ENCODE data around the gene C1orf185. TPM values are rescaled to one million over a fixed set of nuclear protein-coding genes. Genes with fewer than 3 reads are reported as not detected.

C1orf185 gene
- total RNA-seq, 1 experiment from 2014 or later, result not detected

DNA sequence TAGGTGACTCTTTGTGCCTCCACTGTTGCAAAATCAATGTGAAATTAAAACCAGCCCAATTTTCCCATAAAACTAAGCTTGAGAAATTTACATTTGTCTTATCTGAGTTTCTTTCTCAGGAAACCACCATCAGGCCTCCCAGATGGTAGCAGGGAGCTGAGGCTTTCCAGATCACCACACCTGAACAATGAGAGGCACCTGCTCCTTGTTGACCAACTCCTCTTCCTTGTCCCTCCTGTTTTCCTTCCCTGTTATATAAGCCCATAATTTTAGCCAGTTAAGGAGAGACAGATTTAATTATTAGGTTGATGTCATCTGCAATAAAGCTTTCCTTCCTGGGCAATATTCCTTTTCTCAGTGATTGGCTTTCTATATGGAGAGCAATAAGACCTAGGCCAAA is 32.0 kb upstream of the C1orf185 start:
- Histone ChIP-seq H3K27me3 (ENCODE audit: control insufficient read depth, insufficient read depth, low read length) (no peaks in the 10 kb centered on the region), H3K9me3 (ENCODE audit: control insufficient read depth, insufficient read depth, low read depth, low read length) (no peaks in the 10 kb centered on the region), H3K27ac (ENCODE audit: low read length) (no peak overlapping the region), H3K36me3 (ENCODE audit: control insufficient read depth, insufficient read depth, low read length) (no peaks in the 10 kb centered on the region), H3K4me1 (ENCODE audit: control insufficient read depth, insufficient read depth, low read length) (no peaks in the 10 kb centered on the region), H3K4me3 (ENCODE audit: low read depth in 2 of 2, low read length in 2 of 2) (no peak overlapping the region)
- ChIA-PET CTCF (no interaction called here), POLR2A (no interaction called here)
- in situ Hi-C loops (cut with HindIII; ENCODE audit: low pct_unique_long_range_greater_than_20kb, low sequenced_read_pairs) (no loop called here), intact Hi-C loops (cut with micrococcal nuclease; ENCODE audit: unreplicated experiment) (no loop called here)
- ATAC-seq (no peak), DNase-seq (ENCODE audit: low read depth, low spot score) (no peak)
- no TSS peak for BruUV-seq (replicated peaks)
- TF ChIP-seq, protein P1, sequence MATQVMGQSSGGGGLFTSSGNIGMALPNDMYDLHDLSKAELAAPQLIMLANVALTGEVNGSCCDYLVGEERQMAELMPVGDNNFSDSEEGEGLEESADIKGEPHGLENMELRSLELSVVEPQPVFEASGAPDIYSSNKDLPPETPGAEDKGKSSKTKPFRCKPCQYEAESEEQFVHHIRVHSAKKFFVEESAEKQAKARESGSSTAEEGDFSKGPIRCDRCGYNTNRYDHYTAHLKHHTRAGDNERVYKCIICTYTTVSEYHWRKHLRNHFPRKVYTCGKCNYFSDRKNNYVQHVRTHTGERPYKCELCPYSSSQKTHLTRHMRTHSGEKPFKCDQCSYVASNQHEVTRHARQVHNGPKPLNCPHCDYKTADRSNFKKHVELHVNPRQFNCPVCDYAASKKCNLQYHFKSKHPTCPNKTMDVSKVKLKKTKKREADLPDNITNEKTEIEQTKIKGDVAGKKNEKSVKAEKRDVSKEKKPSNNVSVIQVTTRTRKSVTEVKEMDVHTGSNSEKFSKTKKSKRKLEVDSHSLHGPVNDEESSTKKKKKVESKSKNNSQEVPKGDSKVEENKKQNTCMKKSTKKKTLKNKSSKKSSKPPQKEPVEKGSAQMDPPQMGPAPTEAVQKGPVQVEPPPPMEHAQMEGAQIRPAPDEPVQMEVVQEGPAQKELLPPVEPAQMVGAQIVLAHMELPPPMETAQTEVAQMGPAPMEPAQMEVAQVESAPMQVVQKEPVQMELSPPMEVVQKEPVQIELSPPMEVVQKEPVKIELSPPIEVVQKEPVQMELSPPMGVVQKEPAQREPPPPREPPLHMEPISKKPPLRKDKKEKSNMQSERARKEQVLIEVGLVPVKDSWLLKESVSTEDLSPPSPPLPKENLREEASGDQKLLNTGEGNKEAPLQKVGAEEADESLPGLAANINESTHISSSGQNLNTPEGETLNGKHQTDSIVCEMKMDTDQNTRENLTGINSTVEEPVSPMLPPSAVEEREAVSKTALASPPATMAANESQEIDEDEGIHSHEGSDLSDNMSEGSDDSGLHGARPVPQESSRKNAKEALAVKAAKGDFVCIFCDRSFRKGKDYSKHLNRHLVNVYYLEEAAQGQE (IDR thresholded peaks at IDR 0.05; ENCODE audit: insufficient read depth in 1 of 2, low read depth in 2 of 2, low read length in 1 of 2), result no peak
- TF ChIP-seq, protein P2, sequence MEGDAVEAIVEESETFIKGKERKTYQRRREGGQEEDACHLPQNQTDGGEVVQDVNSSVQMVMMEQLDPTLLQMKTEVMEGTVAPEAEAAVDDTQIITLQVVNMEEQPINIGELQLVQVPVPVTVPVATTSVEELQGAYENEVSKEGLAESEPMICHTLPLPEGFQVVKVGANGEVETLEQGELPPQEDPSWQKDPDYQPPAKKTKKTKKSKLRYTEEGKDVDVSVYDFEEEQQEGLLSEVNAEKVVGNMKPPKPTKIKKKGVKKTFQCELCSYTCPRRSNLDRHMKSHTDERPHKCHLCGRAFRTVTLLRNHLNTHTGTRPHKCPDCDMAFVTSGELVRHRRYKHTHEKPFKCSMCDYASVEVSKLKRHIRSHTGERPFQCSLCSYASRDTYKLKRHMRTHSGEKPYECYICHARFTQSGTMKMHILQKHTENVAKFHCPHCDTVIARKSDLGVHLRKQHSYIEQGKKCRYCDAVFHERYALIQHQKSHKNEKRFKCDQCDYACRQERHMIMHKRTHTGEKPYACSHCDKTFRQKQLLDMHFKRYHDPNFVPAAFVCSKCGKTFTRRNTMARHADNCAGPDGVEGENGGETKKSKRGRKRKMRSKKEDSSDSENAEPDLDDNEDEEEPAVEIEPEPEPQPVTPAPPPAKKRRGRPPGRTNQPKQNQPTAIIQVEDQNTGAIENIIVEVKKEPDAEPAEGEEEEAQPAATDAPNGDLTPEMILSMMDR (IDR thresholded peaks at IDR 0.05), result no peak; the same call in 1 of the 2 replicates
- TF ChIP-seq POLR2AphosphoS5 (IDR thresholded peaks at IDR 0.05; ENCODE audit: low read depth, low read length) (no peak), TCF7L2 (IDR thresholded peaks at IDR 0.05; ENCODE audit: low read depth, low read length) (no peak), SIN3A (IDR thresholded peaks at IDR 0.05; ENCODE audit: borderline replicate concordance, insufficient read depth, low read depth, low read length) (no peak)

DNA sequence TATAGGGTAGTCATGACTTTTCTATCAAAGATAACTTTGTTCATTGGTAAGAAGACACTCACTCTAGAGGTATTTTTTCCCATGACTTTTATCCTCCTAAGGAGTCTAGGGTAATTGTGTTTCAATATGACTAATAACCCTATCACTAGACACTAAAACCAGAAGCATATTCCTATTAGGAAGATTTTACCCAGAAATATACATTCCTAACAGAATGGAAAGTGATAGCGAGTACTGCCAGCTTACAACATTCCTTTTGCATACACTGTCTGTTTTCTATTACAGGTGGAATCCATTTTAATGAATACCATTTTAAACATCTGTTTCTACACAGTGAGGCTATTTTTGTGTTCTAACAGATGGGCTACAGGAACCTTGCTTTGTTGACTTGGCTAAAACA is 31.4 kb upstream of the C1orf185 start:
- Histone ChIP-seq H3K36me3 (ENCODE audit: control insufficient read depth, insufficient read depth, low read length) (no peaks in the 10 kb centered on the region), H3K4me3 (ENCODE audit: low read depth in 2 of 2, low read length in 2 of 2) (no peak overlapping the region), H3K4me1 (ENCODE audit: control insufficient read depth, insufficient read depth, low read length) (no peaks in the 10 kb centered on the region), H3K27ac (ENCODE audit: low read length) (no peak overlapping the region), H3K27me3 (ENCODE audit: control insufficient read depth, insufficient read depth, low read length) (no peaks in the 10 kb centered on the region), H3K9me3 (ENCODE audit: control insufficient read depth, insufficient read depth, low read depth, low read length) (no peaks in the 10 kb centered on the region)
- in situ Hi-C loops (cut with HindIII; ENCODE audit: low pct_unique_long_range_greater_than_20kb, low sequenced_read_pairs) (no loop called here), intact Hi-C loops (cut with micrococcal nuclease; ENCODE audit: unreplicated experiment) (no loop called here)
- ATAC-seq (no peak), DNase-seq (ENCODE audit: low read depth, low spot score) (no peak)
- TF ChIP-seq SIN3A (IDR thresholded peaks at IDR 0.05; ENCODE audit: borderline replicate concordance, insufficient read depth, low read depth, low read length) (no peak), POLR2AphosphoS5 (IDR thresholded peaks at IDR 0.05; ENCODE audit: low read depth, low read length) (no peak), TCF7L2 (IDR thresholded peaks at IDR 0.05; ENCODE audit: low read depth, low read length) (no peak)
- BruUV-seq (replicated peaks), result no TSS peak
- POLR2A ChIA-PET, result no interaction called here
- CTCF ChIA-PET, result no interaction called here

DNA sequence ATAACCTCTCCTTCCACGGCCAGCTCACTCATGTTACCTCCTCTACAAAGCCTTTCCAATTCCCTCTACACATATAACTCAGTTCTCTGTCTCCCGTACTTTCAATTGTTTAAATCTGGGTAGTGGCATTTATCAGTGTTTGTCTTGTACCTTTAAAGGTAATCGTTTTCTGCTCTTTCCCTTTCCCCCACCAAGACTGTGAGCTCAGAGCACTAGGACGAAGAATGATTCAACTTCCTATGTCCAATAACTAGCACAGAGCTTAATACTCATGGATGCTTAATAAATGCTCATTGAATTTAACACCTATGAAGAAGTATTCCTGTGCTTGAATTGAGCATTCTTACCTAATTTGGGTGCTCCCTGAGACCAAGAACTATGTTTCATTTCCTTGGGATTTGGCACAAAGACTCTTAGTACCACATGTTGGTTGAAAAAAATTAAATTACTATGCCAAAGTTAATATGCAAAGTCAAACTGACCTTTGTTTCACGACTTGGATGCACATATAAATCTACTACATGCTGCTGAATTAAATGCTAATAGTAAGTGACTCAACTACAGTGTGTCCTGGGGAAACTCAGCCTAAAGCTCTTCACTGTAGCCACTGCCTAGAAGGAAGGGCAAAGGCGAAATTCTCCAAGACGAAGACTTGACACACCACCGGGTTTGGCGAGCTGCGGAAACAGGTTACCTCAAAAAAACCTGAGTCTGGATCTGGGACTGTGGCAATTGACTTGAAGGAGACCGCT is 30.6 kb upstream of the C1orf185 start:
- H3K4me3 ChIP-seq (ENCODE audit: low read depth in 2 of 2, low read length in 2 of 2), result no peak overlapping the region
- no peak for DNase-seq (ENCODE audit: low read depth, low spot score)
- BruUV-seq (replicated peaks), result no TSS peak
- H3K36me3 ChIP-seq (ENCODE audit: control insufficient read depth, insufficient read depth, low read length), result no peaks in the 10 kb centered on the region
- ATAC-seq, result no peak
- ChIA-PET POLR2A (no interaction called here), CTCF (no interaction called here)
- intact Hi-C loops (cut with micrococcal nuclease; ENCODE audit: unreplicated experiment), result no loop called here
- no peak for TF ChIP-seq POLR2AphosphoS5 (IDR thresholded peaks at IDR 0.05; ENCODE audit: low read depth, low read length)
- TF ChIP-seq SIN3A (IDR thresholded peaks at IDR 0.05; ENCODE audit: borderline replicate concordance, insufficient read depth, low read depth, low read length), result no peak
- TF ChIP-seq, protein P2 (IDR thresholded peaks at IDR 0.05), result no peak
- TF ChIP-seq, protein P1 (IDR thresholded peaks at IDR 0.05; ENCODE audit: insufficient read depth in 1 of 2, low read depth in 2 of 2, low read length in 1 of 2), result no peak
- no peak for TF ChIP-seq TCF7L2 (IDR thresholded peaks at IDR 0.05; ENCODE audit: low read depth, low read length)
- H3K27me3 ChIP-seq (ENCODE audit: control insufficient read depth, insufficient read depth, low read length), result no peaks in the 10 kb centered on the region
- H3K27ac ChIP-seq (ENCODE audit: low read length), result no peak overlapping the region
- H3K4me1 ChIP-seq (ENCODE audit: control insufficient read depth, insufficient read depth, low read length), result no peaks in the 10 kb centered on the region
- no peaks in the 10 kb centered on the region for H3K9me3 ChIP-seq (ENCODE audit: control insufficient read depth, insufficient read depth, low read depth, low read length)
- in situ Hi-C loops (cut with HindIII; ENCODE audit: low pct_unique_long_range_greater_than_20kb, low sequenced_read_pairs), result no loop called here
